ENCODE results near the gene DBH.

Gene DBH

GRCh38 chr9:133680976-133681657 is 45.0 kb downstream of the DBH start:
- H3K4me1 Mint-ChIP-seq (ENCODE audit: low read depth), result peaks cover 61% of the 10 kb centered on the region
- H3K27me3 Mint-ChIP-seq, result no peaks in the 10 kb centered on the region
- no peak overlapping the region for H3K4me3 Mint-ChIP-seq
- DNase-seq, result no peak
- no peak overlapping the region for H3K27ac Mint-ChIP-seq
- H3K36me3 Mint-ChIP-seq (ENCODE audit: low read depth), result peaks cover 9% of the 10 kb centered on the region
- no peaks in the 10 kb centered on the region for H3K9me3 Mint-ChIP-seq

DNA sequence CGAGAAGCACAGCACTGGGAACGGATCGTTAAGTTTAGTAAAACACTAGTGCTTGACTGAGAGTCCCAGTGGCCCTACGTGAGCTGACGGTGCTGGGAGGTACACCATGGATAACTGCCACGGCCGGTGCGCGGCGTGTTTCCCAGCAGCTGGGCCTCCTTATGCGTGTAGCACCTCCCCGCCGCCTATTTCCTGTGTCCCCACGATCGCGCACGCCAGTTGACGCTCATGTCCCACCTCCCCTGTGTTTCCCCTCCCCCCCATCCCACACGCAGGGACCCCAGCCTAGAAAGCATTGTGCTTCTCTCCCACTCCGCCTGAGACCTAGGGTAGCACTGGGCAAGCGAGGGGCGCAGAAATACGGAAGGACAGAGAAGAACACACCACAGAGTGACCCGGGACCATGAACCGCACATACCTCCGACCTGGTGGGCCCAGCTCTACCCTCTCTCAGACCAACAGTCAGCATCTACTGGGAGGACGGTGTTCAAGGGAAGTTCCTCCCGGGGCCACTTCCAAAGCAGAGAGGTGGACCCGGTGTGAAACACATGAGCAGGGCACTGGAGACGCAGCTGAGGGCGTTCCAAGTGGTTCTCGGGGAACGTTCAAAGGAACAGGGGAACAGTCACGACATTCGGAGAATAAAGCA is 45.6 kb downstream of the DBH start:
- H3K27me3 Mint-ChIP-seq, result no peaks in the 10 kb centered on the region
- no peaks in the 10 kb centered on the region for H3K9me3 Mint-ChIP-seq
- DNase-seq, result no peak
- peaks cover 9% of the 10 kb centered on the region for H3K36me3 Mint-ChIP-seq (ENCODE audit: low read depth)
- peaks cover 54% of the 10 kb centered on the region for H3K4me1 Mint-ChIP-seq (ENCODE audit: low read depth)
- no peak overlapping the region for H3K27ac Mint-ChIP-seq
- H3K4me3 Mint-ChIP-seq, result no peak overlapping the region

GRCh38 chr9:133682818-133683585 is 46.8 kb downstream of the DBH start:
- Mint-ChIP-seq H3K27me3 (no peaks in the 10 kb centered on the region), H3K4me1 (ENCODE audit: low read depth) (peaks cover 42% of the 10 kb centered on the region), H3K27ac (peak overlapping the region; percentile 96), H3K36me3 (ENCODE audit: low read depth) (peaks cover 9% of the 10 kb centered on the region), H3K9me3 (no peaks in the 10 kb centered on the region), H3K4me3 (peak overlapping the region; percentile 71)
- no peak for DNase-seq

DNA sequence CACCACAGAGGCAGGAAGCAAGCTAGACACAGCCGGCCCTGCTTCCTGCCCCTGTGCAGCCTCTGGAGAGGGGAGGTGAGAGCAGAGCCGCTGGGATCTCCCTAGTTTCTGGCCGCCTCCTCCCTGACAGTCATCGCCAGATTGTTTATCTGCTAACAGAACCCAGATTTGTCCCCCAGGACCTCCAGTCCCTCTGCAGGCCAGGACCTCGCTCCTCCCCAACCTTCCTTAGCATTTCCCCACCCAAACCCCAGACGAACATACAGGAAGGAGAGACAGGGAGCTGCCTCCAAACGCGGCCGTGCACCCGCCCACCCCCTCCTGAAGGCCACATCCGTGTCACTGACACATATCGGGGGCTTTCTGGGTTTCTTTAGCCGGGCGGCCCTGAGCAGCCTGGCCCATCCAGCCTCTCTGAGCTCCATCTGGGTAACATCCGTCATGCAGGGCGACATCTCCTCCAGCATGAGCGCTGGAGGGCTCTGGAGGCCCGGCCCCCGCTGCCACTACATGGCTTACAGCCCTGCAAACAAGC is 47.5 kb downstream of the DBH start:
- Mint-ChIP-seq H3K4me3 (peak overlapping the region; percentile 71), H3K27me3 (no peaks in the 10 kb centered on the region), H3K4me1 (ENCODE audit: low read depth) (peaks cover 35% of the 10 kb centered on the region), H3K9me3 (no peaks in the 10 kb centered on the region), H3K27ac (peak overlapping the region; percentile 96), H3K36me3 (ENCODE audit: low read depth) (peaks cover 9% of the 10 kb centered on the region)
- peak; percentile 78 for DNase-seq

DNA sequence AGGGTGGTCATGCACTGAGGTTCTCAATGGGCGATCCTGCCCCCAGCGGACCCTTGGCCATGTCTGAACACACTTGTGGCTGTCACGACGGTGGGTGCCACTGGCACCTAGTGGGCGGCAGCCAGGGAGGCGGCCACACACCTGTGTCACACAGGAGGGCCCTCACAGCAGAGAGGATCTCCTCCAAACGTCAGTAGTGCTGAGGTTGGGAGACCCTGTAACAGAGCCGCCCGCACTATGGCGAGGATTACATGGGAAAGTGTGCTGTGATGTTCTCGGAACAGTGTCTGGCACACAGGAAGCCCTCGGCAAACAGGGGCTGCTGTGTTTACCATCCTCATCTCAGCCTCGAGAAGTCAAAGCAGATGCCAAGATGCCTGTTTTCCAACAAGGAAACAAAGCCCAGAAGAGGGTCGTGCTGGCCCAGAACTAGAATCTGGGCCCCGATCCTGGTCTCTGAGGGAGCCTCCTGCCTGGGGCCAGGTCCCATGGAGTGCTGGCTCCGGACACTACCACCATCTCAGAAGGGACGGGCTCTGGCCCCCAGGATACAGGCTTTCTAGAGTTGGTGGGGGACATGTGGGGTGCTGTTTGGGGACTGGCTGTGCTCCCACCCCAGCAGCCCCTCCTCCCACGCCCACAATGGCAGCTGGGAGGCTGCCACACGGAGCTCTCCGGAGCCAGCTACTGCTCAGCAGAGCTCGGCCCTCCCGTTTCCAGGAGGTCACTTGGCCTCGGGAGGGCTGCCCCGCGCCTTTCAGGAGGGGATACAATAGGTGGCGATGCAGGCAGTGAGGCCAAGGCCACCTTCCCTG is 48.2 kb downstream of the DBH start:
- no peak for DNase-seq
- Mint-ChIP-seq H3K4me1 (ENCODE audit: low read depth) (peaks cover 34% of the 10 kb centered on the region), H3K36me3 (ENCODE audit: low read depth) (peaks cover 9% of the 10 kb centered on the region), H3K4me3 (peak overlapping the region; percentile 71), H3K27ac (peak overlapping the region; percentile 96), H3K9me3 (no peaks in the 10 kb centered on the region), H3K27me3 (no peaks in the 10 kb centered on the region)

GRCh38 chr9:133684936-133685361 is 48.8 kb downstream of the DBH start:
- H3K27ac Mint-ChIP-seq, result peak overlapping the region; percentile 47
- no peaks in the 10 kb centered on the region for H3K27me3 Mint-ChIP-seq

GRCh38 chr9:133685653-133686609 is 49.8 kb downstream of the DBH start:
- Mint-ChIP-seq H3K4me1 (ENCODE audit: low read depth) (peaks cover 34% of the 10 kb centered on the region), H3K36me3 (ENCODE audit: low read depth) (peaks cover 11% of the 10 kb centered on the region), H3K27ac (no peak overlapping the region), H3K9me3 (no peaks in the 10 kb centered on the region), H3K4me3 (no peak overlapping the region), H3K27me3 (no peaks in the 10 kb centered on the region)
- DNase-seq, result no peak

More at GRCh38 chr9:133684936-133685361, 48.8 kb downstream of the DBH start:
- no peaks in the 10 kb centered on the region for H3K9me3 Mint-ChIP-seq
- peaks cover 11% of the 10 kb centered on the region for H3K36me3 Mint-ChIP-seq (ENCODE audit: low read depth)
- peaks cover 34% of the 10 kb centered on the region for H3K4me1 Mint-ChIP-seq (ENCODE audit: low read depth)
- DNase-seq, result no peak
- no peak overlapping the region for H3K4me3 Mint-ChIP-seq

- Mint-ChIP-seq H3K27me3 (no peaks in the 10 kb centered on the region), H3K9me3 (no peaks in the 10 kb centered on the region), H3K36me3 (ENCODE audit: low read depth) (peaks cover 17% of the 10 kb centered on the region), H3K4me3 (no peak overlapping the region), H3K27ac (no peak overlapping the region), H3K4me1 (ENCODE audit: low read depth) (peaks cover 41% of the 10 kb centered on the region)
- DNase-seq, result no peak
Observed at GRCh38 chr9:133686642-133687575, 50.7 kb downstream of the DBH start.

GRCh38 chr9:133687856-133688761 is 51.9 kb downstream of the DBH start:
- DNase-seq, result no peak
- no peak overlapping the region for H3K27ac Mint-ChIP-seq
- H3K27me3 Mint-ChIP-seq, result no peaks in the 10 kb centered on the region
- no peaks in the 10 kb centered on the region for H3K9me3 Mint-ChIP-seq
- no peak overlapping the region for H3K4me3 Mint-ChIP-seq
- peaks cover 18% of the 10 kb centered on the region for H3K36me3 Mint-ChIP-seq (ENCODE audit: low read depth)
- H3K4me1 Mint-ChIP-seq (ENCODE audit: low read depth), result peaks cover 39% of the 10 kb centered on the region

DNA sequence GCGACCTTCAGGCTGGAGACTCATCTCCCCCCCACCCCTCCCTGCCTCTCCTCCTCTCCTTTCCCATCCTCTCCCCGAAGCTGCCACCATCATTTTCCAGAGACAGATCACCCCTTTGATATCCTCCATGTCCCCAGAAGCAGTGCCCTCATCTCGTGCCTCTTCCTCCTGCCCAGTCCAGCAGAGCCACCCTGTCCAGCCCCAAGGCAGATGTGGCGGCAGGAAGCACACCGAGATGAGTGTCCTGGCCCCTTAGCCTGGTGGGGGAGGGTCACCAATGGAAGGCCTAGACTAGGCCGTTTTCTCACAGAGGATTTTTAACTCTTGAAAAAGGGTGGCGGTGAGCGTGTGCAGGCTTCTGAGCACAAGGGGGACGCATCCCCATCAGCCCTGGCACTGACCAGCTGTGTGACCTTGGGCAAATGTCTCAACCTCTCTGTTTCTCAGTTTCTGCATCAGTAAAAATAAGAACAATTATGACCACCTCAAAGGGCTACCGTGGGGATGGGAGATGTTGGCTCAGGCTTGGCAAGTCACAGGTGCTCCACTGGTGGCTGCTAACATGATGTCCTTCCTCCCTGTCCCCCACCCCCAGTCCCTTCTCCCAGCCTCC is 53.1 kb downstream of the DBH start:
- no peak overlapping the region for H3K27ac Mint-ChIP-seq
- no peaks in the 10 kb centered on the region for H3K27me3 Mint-ChIP-seq
- no peak for DNase-seq
- no peak overlapping the region for H3K4me3 Mint-ChIP-seq
- H3K36me3 Mint-ChIP-seq (ENCODE audit: low read depth), result peaks cover 23% of the 10 kb centered on the region
- H3K4me1 Mint-ChIP-seq (ENCODE audit: low read depth), result peaks cover 29% of the 10 kb centered on the region
- H3K9me3 Mint-ChIP-seq, result no peaks in the 10 kb centered on the region

GRCh38 chr9:133690081-133690561 is 54.0 kb downstream of the DBH start:
- Mint-ChIP-seq H3K27ac (no peak overlapping the region), H3K4me1 (ENCODE audit: low read depth) (peaks cover 21% of the 10 kb centered on the region), H3K36me3 (ENCODE audit: low read depth) (peaks cover 30% of the 10 kb centered on the region), H3K27me3 (no peaks in the 10 kb centered on the region), H3K9me3 (no peaks in the 10 kb centered on the region), H3K4me3 (no peak overlapping the region)
- DNase-seq, result no peak

Data from activated T-cell treated with anti-CD3 and anti-CD28 coated beads, Interleukin-2, amount 50 U/mL, for 24 hours (primary cell).